Right lobe of liver (tissue), 4 donors: ENCODE data around the gene NSF.
"Not testable (repeated sequence)": the region's sequence is repeated elsewhere in the genome, so short reads cannot be mapped to it uniquely, and the experiment has no call there.

ENCODE experiments used
- CTCF ChIP-seq, 4 donors: fragments of 200-600 bp in 3 of 4; fragments of 450-650 bp in 1 of 4; IDR thresholded peaks; one replicate each; pipeline versions ENCODE4 v1.5.1 to v1.8.0; 2016 to 2022; ENCODE audit warnings: antibody characterized with exemption in 4 of 4, mild to moderate bottlenecking in 2 of 4
- POLR2A ChIP-seq: fragments of 450-650 bp; IDR thresholded peaks from one replicate; pipeline ENCODE4 v1.6.1; 2017; ENCODE audit warnings: antibody characterized with exemption, mild to moderate bottlenecking
- donor health status: DM: no; HTN: no; CAD: no.
- donor health status: DM: no; HTN: no; CAD: no.
- donor health status: DM: no; HTN: yes; CAD: no.

- not testable (repeated sequence) for TF ChIP-seq CTCF (IDR thresholded peaks at IDR 0.05); POLR2A
Measured at GRCh38 chr17:46627452-46627851, 37.0 kb downstream of the NSF start.
